ENCODE results near the gene DGKI.

DNA sequence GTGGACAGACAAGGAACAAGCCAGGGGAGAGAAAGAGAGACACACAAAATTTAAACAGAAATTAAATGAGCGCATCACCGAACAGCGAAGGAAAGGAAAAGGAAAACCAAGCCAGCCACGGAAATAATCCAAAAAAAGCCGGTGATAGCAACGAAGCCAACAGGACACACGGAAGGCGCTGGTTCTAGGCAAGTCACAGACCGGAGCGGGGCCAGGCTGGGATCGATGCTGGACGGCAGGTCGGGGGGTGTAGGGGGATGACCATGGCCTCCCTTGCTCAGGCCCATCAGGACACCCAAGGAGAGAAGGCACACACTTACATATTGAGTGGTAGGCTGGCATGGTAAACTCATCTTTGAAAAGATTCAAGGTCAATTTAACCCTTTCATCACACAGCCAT is 300.8 kb downstream of the DGKI start:
- TF ChIP-seq CTCF (IDR thresholded peaks at IDR 0.05), result no peak
- no peak for TF ChIP-seq POLR2A (IDR thresholded peaks at IDR 0.05)
